IPS-20b (cell line): ENCODE data around the gene SLC38A4.

ENCODE experiments used
- H3K27ac ChIP-seq: one replicate; pipeline ENCODE4 v1.5.1; 2013; ENCODE audit warnings: low read length
- H3K27me3 ChIP-seq: 2 replicates; pipeline ENCODE4 v1.6.1; 2013; ENCODE audit warnings: mild to moderate bottlenecking, low read length, inconsistent platforms; ENCODE audit not compliant: insufficient read depth
- H3K36me3 ChIP-seq: 2 replicates; pipeline ENCODE4 v1.6.1; 2013; ENCODE audit warnings: low read depth, mild to moderate bottlenecking, inconsistent platforms, low read length, moderate library complexity; ENCODE audit not compliant: insufficient read depth
- H3K4me1 ChIP-seq: 2 replicates; pipeline ENCODE4 v1.6.1; 2013; ENCODE audit warnings: mild to moderate bottlenecking, control low read depth, inconsistent platforms, low read length, moderate library complexity; ENCODE audit not compliant: insufficient read depth
- H3K4me3 ChIP-seq: 2 replicates; pipeline ENCODE4 v1.5.1; 2013; ENCODE audit warnings: mild to moderate bottlenecking, low read length, inconsistent platforms
- H3K9ac ChIP-seq: 2 replicates; pipeline ENCODE4 v1.6.1; 2013; ENCODE audit warnings: low read depth, mild to moderate bottlenecking, inconsistent platforms, low read length, moderate library complexity
- H3K9me3 ChIP-seq: 2 replicates; pipeline ENCODE4 v1.6.1; 2013; ENCODE audit warnings: mild to moderate bottlenecking, low read depth, low read length, inconsistent platforms; ENCODE audit not compliant: insufficient read depth

SLC38A4 gene

DNA sequence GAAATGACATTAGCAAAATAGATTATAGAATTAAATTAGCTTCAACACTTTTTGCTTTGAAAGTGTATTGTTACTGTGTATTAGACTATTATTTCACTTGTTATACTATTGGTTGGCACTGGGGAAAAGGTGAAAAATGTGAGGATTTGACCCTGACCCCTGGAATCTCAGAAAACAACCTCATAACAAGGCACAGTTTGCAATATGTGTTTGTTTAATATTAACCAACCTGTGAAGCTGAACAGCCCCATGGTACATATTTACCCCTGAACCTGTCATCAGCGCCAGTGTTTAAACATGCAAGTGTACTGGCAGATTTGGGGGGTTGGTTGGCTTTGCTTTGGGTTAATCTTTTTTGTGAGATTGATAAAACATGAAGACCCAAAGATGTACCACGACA, 11.7 kb downstream of the SLC38A4 start:
- no peak overlapping the region for H3K9ac ChIP-seq
- H3K4me1 ChIP-seq, result peaks cover 13% of the 10 kb centered on the region; the same call in 1 of the 2 replicates
- H3K9me3 ChIP-seq, result no peaks in the 10 kb centered on the region
- no peaks in the 10 kb centered on the region for H3K27me3 ChIP-seq
- H3K27ac ChIP-seq, result no peak overlapping the region
- H3K4me3 ChIP-seq, result no peak overlapping the region
- no peaks in the 10 kb centered on the region for H3K36me3 ChIP-seq

DNA sequence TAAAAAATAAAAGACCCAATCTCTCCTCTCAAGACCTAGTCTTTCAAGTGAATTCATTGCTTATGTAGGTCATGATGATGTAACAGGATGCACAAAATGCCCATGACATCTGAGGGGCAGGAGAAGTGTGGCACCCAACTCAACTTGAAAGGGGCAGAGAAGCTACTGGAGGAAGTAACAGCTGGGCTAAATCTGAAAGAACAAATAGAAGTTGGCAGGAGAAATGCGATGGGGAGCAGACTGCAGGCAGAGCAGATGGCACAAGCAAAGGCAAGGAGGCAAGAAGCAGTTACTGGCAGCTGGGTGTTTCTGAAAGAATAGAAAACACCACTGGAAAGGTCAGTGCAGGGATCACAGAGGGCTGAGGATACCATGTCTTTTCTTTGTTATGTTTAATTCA, 14.6 kb downstream of the SLC38A4 start:
- H3K36me3 ChIP-seq, result no peaks in the 10 kb centered on the region
- H3K4me1 ChIP-seq, result peaks cover 15% of the 10 kb centered on the region; the same call in 1 of the 2 replicates
- no peak overlapping the region for H3K27ac ChIP-seq
- no peaks in the 10 kb centered on the region for H3K9me3 ChIP-seq
- H3K4me3 ChIP-seq, result no peak overlapping the region
- no peak overlapping the region for H3K9ac ChIP-seq
- H3K27me3 ChIP-seq, result no peaks in the 10 kb centered on the region

DNA sequence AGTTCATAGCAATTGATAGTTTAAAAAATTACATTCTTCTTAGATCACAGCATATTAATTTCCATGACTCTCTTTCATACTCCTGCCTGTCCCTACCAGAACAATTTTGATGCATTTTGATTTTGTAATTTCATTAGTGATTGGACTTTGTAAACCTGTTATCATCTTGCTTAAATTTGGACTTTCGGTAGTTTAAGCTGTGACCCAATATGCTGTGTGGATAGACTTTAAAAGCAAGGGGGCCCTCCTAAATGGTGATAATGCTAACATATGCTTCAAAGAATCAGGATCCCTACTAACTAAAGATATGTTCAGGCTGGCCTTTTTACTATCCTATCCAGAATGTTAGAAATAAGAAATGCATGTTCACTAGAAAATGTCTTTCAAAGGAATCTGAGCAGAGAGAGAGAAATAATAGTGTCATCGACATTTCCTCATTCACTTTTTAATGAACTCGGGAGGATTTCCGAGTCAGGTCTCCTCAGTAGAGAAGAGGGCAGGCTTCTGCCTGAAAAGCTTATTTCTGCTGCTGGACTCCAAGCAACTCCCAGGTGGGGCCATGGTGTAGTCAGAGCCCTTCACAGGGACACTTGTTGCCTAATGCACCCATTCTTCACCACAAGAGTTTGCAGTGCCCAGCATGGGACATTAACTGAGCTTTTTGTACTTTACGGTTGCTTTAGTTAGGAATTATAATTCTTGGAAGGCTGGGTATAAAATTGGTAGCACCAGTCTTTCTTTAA, 16.7 kb downstream of the SLC38A4 start:
- H3K36me3 ChIP-seq, result no peaks in the 10 kb centered on the region

DNA sequence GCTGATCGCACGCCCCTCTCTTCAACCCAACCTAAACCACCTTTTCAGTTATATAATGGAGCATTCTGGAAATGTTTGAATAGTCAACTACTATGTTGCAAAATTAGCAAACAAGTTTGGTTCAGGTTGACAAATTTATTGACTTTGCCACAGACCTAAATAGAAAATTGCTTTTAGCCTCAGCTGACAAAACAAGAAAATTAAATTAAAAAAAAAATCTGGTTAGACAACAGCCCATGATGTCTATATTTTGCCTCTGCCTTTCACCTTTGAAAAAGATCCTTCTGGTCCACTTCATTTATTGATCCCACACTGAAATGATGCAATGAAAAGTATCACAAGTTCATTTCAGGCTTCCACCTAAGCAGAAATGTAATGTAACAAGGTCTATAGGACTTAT, 17.5 kb downstream of the SLC38A4 start:
- Histone ChIP-seq H3K27me3 (no peaks in the 10 kb centered on the region), H3K9me3 (no peaks in the 10 kb centered on the region), H3K36me3 (no peaks in the 10 kb centered on the region), H3K4me3 (no peak overlapping the region), H3K27ac (no peak overlapping the region), H3K9ac (no peak overlapping the region), H3K4me1 (peaks cover 8% of the 10 kb centered on the region; the same call in 1 of the 2 replicates)

More for the DNA sequence above, 16.7 kb downstream of the SLC38A4 start:
- no peak overlapping the region for H3K27ac ChIP-seq
- H3K4me1 ChIP-seq, result peaks cover 8% of the 10 kb centered on the region; the same call in 1 of the 2 replicates
- H3K9ac ChIP-seq, result no peak overlapping the region
- no peaks in the 10 kb centered on the region for H3K27me3 ChIP-seq
- H3K9me3 ChIP-seq, result no peaks in the 10 kb centered on the region
- no peak overlapping the region for H3K4me3 ChIP-seq

DNA sequence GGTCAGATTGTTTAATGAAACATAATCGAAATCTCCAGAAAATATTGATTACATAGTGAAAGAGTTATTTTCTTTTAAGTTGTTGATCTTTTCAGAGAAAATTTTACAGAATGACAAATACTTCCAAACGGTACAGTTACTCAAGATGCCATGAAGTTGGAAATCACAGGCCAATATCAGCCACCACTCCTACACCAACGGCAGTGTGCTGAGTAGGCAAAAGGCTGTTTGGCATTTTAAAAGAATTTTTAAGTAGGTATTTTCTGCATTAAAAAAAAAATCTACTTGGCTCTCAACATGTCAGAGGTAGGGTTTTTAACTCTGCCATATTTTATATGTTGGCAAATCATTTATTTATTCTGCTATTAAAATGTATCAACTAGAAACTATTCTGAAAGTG, 21.7 kb downstream of the SLC38A4 start:
- Histone ChIP-seq H3K27me3 (no peaks in the 10 kb centered on the region), H3K4me1 (0 out of 2 replicates have a peak, but pooled peaks cover 3% of the 10 kb centered on the region), H3K4me3 (no peak overlapping the region), H3K36me3 (no peaks in the 10 kb centered on the region), H3K9ac (no peak overlapping the region), H3K27ac (no peak overlapping the region), H3K9me3 (no peaks in the 10 kb centered on the region)

DNA sequence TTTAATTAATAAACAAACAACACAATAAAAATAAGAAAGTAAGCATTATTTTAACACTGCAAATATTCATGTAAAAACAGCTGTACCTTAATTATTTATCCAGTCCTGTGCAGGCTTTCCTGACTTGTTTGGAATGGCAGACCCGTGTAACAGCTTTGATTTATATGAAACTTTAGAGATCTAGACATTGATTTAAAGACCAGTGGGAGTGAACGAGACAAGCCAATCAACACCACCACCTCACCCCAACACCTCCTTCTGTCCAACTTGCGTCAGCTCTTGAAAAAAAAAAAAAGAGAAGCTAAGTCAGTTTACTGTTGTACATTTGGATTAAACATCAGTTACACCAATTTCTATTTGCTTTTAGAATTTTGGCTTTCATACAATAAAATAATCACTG, 22.3 kb downstream of the SLC38A4 start:
- no peak overlapping the region for H3K4me3 ChIP-seq
- H3K36me3 ChIP-seq, result no peaks in the 10 kb centered on the region
- no peaks in the 10 kb centered on the region for H3K9me3 ChIP-seq
- no peak overlapping the region for H3K27ac ChIP-seq
- no peaks in the 10 kb centered on the region for H3K27me3 ChIP-seq
- H3K9ac ChIP-seq, result no peak overlapping the region
- H3K4me1 ChIP-seq, result no peaks in the 10 kb centered on the region

DNA sequence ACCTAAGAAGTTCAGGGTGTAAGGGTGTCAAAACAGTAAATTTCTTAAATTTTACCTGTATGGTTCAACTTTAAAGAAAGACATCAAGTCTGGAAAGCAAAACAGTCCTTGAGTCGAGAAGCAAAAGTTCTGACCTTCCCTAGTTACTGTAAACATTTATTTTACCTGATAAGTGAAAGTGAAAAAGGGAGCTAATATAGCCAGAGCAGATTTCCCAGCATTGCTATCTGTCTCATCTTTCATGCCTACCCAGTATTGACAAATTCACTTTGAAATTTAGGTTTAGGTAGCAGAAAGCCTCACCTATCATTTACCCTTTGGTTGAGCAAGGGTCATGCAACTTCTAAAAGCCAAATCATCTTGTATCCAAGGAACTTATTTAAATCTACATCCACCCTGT, 24.5 kb downstream of the SLC38A4 start:
- no peaks in the 10 kb centered on the region for H3K36me3 ChIP-seq
- no peak overlapping the region for H3K27ac ChIP-seq
- H3K4me1 ChIP-seq, result no peaks in the 10 kb centered on the region
- no peak overlapping the region for H3K4me3 ChIP-seq
- H3K9ac ChIP-seq, result no peak overlapping the region
- H3K9me3 ChIP-seq, result no peaks in the 10 kb centered on the region
- no peaks in the 10 kb centered on the region for H3K27me3 ChIP-seq

DNA sequence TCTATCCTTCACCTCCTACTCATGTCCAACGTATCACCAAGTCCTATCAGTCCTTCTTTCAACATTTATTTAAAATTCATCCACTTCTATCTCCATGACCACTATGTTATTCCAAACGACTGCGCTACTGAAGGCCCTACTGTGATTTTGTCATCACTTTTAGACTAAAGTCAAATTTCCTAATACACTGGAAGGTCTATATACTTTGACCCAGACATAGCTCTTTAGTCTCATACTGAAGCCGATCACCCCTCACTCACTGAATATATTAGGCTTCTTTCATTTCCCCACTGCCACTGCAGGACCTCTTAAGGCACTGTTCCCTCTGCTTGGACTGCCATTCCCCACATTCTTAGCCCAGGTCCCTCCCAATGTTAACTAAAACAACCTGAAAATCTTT, 25.6 kb downstream of the SLC38A4 start:
- H3K4me3 ChIP-seq, result no peak overlapping the region

DNA sequence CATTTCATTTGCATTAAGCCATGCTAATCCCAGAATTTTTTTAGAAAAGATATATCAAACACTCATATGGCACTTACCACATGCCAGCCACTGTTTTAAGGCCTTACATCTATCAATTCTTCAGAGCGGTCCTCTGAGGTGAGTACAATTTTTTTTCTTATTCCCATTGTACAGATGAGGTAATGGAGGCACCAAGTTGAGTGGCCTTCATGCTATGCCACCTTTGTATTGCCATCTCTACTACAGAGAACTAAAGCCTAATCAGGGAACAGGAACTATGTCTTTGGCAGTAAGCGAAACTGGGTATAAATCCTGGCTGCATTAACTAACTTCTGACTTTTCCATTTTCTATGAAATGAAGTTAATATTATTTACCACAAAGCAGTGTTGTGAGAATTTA, 27.1 kb downstream of the SLC38A4 start:
- peaks cover 4% of the 10 kb centered on the region; the same call in 1 of the 2 replicates for H3K9me3 ChIP-seq
- no peak overlapping the region for H3K9ac ChIP-seq
- no peaks in the 10 kb centered on the region for H3K36me3 ChIP-seq
- H3K4me3 ChIP-seq, result no peak overlapping the region
- no peaks in the 10 kb centered on the region for H3K27me3 ChIP-seq
- no peak overlapping the region for H3K27ac ChIP-seq
- no peaks in the 10 kb centered on the region for H3K4me1 ChIP-seq

More for the DNA sequence above, 25.6 kb downstream of the SLC38A4 start:
- no peaks in the 10 kb centered on the region for H3K9me3 ChIP-seq
- H3K36me3 ChIP-seq, result no peaks in the 10 kb centered on the region
- H3K27me3 ChIP-seq, result no peaks in the 10 kb centered on the region
- H3K4me1 ChIP-seq, result no peaks in the 10 kb centered on the region
- no peak overlapping the region for H3K27ac ChIP-seq
- H3K9ac ChIP-seq, result no peak overlapping the region

DNA sequence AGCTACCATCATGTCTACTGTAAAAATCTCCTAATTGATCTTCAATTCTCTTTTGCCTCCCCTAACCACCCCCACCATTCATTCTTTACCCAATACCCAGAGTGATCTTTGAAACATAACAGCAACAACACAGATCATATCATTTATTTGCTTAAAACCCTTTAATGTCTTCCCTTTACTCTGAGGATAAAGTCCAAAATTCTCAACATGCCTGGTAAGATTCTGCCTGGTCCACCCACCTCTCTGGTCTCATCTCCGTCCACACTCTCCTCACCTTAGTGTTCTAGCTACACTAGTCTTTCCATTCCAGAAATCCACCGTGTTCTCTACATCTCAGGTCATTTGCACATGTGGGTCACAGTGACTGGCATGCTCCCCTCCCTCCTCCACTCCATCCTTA, 27.7 kb downstream of the SLC38A4 start:
- Histone ChIP-seq H3K9me3 (peaks cover 4% of the 10 kb centered on the region; the same call in 1 of the 2 replicates), H3K27me3 (no peaks in the 10 kb centered on the region), H3K4me1 (no peaks in the 10 kb centered on the region), H3K27ac (no peak overlapping the region), H3K4me3 (no peak overlapping the region), H3K36me3 (no peaks in the 10 kb centered on the region), H3K9ac (no peak overlapping the region)

DNA sequence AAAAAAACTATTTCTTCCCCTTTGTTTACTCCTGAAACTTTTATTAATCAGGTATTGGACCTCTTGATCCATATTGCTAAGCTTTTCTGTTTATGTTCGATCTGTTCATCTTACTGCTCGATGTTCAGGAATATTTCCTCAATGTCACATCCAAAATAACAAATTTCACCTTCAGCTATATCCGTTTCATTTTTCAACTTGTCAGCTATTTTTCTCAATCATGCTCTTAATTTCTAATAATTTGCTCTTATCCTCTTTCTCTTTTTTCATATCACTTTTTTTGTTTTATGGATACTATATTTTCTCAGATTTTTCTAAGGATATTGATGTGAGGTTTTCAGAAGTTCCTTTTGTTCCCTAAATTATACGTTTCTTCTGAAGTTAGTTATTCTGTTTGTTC, 29.8 kb downstream of the SLC38A4 start:
- Histone ChIP-seq H3K4me1 (no peaks in the 10 kb centered on the region), H3K4me3 (no peak overlapping the region)

DNA sequence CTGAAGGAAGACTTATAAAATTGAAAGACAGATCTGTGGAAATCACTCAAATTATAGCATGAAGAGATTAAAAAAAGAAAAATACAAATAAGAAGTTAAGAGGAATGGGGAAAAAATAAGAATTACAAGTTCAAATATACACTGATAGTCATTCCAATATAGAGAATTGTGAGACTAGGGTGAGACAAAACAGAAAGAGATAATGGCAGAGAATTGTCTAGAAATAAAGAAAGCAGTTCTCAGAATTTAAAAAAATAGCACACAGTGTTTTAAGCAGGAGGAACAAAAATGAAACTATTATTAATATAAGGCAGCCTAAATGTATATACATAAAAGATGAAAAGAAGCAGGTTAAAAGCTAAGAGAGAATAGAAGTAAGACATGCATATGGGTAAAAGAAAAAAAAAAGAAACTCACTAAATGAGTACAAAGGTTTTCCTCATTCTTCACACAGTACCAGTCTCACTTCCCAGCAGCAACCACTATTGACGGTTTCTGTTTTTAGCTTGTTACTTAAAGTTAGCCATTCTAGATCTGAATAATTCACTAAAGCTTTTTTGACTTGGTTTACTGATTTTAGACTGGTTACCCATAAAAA, 31.1 kb downstream of the SLC38A4 start:
- H3K27ac ChIP-seq, result no peak overlapping the region

More for the DNA sequence above, 29.8 kb downstream of the SLC38A4 start:
- no peaks in the 10 kb centered on the region for H3K27me3 ChIP-seq
- no peak overlapping the region for H3K9ac ChIP-seq
- H3K36me3 ChIP-seq, result no peaks in the 10 kb centered on the region
- no peak overlapping the region for H3K27ac ChIP-seq
- H3K9me3 ChIP-seq, result peaks cover 4% of the 10 kb centered on the region; the same call in 1 of the 2 replicates

More for the DNA sequence above, 31.1 kb downstream of the SLC38A4 start:
- Histone ChIP-seq H3K9me3 (peaks cover 4% of the 10 kb centered on the region; the same call in 1 of the 2 replicates), H3K9ac (no peak overlapping the region), H3K27me3 (no peaks in the 10 kb centered on the region), H3K4me1 (no peaks in the 10 kb centered on the region), H3K36me3 (no peaks in the 10 kb centered on the region), H3K4me3 (no peak overlapping the region)
